ENCODE measurements around the gene GPC3.
"Not testable (repeated sequence)": the region's sequence is repeated elsewhere in the genome, so short reads cannot be mapped to it uniquely, and the experiment has no call there.

GPC3 gene

DNA sequence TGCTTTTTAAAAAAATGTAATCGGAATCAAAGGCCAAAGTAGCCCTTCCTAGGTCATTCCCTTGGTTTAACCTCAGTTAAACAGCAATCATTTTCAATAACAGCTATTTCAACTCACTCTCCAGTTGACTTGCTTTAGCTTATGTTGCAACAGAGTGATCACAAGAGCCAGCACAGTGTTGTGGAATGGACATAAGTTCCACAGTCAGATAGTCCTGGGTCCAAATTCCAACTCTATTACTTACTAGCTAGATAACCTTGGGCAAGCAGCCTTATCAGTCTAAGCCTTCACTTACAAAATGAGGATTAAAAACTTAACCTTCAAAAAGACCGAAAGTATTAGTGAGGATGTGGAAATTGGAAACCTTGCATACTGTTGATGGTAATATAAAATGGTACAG, 9.2 kb upstream of the GPC3 start:
- DNase-seq: no peak

DNA sequence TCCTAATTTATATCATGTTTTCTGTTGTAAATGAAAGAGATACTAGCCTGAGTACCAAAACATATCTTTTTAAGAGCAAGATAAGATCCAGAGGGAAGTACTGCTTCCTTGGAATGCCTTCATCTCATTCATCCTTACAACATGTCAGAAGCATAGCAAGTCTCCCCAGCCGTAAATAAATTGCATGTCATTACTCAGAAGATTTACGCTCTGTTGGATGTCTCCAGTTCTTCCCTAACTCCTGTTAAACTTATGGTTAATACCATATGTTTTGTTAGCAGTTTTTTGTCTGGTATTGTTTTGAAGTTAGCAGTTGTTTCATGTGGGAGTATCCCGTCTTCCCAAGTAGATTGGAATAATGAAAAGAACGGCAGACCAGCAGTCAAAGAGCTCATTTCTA, 7.5 kb upstream of the GPC3 start:
- DNase-seq: no peak

GRCh38 chrX:133991814-133992213, 6.4 kb upstream of the GPC3 start:
- DNase-seq: no peak

- DNase-seq: not testable (repeated sequence)
Observed at GRCh38 chrX:133991057-133991456, 5.7 kb upstream of the GPC3 start.

DNA sequence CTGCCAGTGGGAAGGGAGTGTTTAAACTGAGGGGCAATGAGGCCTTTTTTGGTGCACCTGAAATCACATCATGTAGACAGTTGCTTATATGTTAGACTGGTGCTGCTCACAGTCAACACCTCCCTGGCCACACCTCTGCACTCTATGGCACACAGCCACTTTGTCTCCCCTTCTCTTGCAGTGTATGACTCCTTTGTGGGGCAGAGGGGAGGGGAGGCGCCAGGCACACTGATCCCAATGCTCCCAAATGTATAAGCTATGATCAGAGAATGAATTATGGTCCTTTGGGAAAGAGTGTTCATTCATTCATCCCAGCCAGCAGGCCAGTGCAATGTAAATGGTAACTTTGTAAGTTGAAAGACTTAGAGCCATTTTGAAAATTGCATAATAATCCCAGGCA, 4.6 kb upstream of the GPC3 start:
- DNase-seq: no peak

DNA sequence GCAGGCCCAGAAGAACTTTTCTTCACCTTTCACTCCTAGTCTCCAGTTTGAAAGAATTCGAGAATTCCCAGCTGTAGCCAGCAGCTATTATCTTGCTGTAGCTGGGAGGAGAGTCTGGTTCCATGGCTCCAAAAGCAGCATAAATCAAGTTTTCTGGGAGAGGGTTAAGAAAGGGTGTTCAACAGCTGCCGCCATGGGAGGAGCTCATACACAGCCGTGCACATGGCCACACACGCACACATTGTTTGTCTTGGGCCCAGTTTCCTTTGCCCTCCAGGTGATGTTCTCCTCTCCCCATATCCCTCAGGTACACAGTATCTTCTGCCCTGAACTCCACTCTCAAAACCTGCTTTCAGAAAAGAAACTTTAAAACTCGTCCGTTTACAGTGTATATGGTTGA, 4.1 kb upstream of the GPC3 start:
- no peak for DNase-seq

- no peak for DNase-seq
Observed at GRCh38 chrX:133988010-133988409, 2.6 kb upstream of the GPC3 start.

DNA sequence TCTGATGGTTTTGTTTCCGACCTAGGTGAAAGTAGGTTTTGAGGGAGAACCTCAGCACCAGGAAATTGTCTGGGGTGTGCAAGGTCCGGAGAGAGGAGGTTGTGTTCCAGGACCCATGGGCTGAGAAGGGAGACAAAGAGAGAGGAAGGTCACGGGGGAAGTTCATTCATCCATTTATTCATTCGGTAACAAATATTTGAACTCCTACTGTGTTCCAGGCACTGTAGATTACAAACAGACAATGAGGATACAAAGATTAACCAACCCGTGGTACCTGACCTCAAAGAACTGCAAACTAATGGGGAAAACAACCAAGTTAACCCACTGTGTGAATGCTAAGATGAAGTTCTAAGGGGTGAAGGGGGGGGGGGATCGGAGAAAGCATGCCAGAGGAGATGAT, 1.8 kb upstream of the GPC3 start:
- no peak for DNase-seq

- no peak for DNase-seq
Observed at GRCh38 chrX:133985967-133986683, 731 bp upstream of the GPC3 start.

DNA sequence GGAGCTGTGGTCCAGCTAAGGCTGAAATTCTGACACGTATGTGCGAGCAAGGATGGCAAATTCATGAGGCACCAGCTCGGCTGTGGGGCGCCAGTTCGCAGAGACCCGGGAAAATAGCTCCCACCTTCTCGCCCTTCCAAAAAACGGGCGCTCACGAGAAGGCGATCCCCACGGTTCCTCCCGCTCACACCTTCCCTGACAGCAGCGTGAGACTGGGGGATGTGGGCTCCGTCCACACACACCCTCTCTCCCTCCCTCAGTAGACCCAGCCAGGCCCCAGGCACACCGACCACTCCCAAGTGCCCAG, 584 bp downstream of the GPC3 start:
- no peak for DNase-seq

DNA sequence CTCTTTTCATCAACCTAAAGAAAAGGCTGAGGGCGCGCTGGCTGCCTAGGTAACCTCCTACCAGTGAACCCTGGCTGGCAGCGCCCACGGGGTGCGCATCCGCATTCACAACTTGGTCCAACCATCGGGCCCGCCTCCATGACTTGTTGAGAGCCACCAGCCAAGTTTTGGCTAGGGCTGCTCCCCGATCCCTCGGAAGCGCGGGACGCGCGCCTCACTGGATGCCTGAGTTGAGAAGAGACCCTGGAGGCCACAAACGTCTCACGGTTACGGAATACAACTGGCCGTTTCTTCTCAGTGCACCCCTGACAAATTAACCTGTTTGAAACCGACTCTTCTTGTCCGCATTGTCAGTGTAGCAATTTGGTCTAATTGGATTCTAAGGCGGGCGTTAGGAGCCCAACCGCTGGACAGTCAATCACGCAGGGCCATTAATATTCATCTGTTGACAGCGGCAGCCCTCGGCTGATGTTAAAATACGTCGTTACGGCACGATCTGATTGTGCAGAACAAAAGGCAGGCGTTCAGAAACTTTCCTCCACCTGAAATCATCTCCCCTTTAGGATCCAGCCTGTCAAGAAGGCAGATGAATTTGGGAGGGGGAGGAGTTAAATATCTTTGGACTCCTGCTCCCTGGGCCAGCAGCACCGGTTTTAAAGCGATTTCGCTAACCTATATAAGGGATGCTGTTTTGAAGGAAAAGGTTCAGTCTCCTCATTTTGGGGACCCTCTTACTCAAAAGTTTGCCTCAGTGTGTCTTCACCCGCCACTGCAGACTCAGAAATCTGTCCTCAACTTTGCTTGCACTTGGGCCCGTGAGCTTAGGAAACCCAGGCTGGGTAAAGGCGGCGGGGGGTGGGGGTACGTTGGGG, 1.2 kb downstream of the GPC3 start:
- DNase-seq: no peak

DNA sequence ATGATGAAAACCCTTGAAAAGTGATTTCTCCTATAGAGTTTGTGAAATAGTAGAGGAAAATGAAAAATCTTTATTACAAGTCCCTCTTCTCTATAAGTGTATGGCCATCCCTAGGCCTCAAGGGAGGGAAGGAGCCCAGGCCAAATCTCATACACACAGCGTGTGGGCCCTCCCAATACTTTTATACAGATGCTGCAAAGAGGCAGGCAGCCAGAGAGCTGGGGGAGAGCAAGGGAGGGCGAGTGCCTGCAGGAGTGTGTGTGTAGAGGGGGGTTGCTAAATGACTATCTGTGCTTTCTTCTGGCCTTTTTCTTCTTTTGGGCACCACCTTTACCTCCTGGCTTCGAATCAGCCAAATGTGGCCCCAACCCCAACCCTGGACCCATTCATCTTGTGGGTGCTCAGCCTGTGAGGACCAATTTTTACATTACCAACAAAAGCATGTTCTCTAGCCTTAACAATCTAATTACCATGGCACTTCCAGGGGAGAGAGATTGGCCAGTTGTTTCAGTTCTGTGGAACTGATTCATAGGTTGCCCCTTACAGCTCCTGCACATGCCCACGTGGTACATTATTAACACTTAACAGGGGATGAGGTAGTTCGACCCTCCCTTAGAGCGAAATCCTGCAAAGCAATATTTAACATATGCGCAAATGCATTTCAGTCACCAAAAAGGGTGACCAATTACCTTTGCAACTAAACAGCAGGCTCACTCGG, 2.0 kb downstream of the GPC3 start:
- no peak for DNase-seq

DNA sequence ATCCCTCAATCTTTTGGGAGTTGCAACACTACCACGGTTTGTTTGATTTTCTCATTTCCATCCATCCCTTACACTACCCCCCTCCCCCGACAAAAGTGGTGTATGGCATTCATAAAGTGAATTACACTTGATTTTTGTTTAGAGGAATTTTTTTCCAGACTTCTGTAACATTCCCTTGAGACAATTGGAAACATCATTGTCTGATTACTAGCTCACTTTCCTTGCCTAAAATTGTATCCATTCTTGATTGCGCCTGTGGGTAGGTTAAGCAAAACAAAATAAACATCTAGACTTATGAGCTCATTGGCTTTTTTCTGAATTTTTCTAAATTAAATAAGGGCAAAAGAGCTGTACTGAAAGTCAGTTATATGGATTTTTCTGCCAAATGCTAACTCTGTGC, 3.5 kb downstream of the GPC3 start:
- DNase-seq: no peak

DNA sequence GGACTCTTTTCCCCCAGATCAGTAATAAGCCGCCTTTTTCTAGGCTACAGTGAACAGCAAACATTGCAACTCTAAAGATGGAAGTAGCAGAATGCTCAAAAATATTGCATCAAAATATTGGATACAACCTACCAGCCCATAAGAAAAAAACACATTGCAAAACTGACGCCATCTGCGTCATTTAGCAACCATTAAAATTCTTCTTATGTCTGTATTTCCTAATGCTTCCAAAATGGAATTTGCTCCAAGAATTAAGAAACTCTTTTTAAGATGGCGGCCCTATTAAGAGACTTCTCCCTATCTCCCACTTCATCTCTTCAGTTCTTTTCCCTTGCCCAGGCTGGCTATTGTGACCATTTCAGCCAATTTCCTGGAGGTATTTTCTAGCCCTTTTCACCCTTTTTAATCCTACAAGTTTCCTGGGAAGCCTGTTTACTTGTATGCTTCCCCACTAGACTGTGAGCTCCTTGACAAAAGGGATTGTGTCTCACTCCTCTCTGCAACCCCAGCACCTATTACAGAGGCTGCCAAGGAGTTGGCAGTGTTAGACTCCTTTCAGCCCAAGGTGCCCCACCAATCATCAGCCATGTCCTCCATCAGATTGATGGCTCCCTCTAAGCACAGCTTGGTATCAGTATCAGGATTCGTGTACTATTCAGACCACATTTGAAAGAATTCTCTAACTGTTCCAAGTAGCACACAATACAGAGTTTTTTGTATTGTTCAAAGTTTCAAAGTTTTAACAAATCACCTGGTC, 4.4 kb downstream of the GPC3 start:
- DNase-seq: no peak

DNA sequence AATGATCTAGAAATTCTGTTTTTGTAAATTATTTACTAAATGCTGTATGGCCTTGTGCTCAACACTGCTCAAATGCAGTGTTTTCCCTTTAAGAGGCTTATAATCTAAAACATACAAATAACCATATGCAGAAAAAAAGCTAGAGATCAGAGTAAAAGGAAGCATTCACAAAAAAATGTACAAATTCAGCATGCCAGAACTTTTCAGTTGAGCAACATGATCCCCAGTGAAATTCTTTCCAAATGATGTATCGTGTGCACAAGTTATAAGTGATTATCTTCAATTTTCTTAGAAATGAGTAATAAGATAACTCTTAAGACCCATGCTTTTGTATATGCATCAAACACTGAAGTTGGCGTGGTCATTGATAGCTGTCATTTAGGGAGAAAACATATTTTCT, 5.0 kb downstream of the GPC3 start:
- no peak for DNase-seq

DNA sequence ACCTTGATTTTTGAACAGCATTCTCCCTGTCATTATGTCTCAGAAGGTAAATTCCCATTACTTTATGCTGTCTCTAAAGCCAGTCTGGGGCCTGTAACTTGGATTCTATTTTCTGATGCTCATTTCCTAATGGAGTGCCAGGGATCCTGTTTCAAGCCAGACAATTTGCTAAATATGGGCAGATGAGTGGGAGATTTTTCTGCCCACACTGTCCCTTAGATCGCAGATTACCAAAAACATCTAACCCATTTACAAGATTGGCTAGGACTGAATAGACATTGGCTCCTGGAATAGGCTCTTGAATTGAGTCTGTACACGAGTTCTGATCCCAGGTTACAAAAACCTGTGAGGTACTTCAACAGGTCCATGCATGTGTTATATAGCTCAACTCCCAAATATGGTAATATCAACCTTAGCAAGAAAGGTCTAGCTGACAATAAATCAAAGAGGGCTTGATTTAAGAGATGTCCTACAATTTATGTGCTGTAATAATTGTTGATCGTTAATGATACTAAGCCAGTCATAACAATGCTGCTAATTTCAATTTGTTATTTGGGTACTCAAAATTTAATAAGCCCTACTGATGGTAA, 5.7 kb downstream of the GPC3 start:
- DNase-seq: no peak

DNA sequence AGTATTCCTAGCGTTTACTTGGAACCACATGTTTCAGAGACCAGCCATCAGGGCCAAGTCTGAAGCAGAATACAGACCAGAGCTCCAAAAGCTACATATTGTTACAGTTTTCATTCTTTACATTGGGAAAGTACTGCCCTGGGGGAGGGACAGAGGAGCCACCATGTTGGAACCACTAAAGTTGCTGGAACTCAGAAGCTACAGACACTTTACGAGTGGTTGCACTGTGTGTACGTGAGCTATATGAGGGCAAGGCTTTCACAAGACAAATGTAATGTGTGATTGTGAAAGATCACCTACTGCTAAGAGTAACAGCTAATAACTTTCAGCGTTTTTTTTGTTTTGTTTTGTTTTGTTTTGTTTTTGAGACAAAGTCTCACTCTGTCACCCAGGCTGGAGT, 11.7 kb downstream of the GPC3 start:
- no peak for DNase-seq

DNA sequence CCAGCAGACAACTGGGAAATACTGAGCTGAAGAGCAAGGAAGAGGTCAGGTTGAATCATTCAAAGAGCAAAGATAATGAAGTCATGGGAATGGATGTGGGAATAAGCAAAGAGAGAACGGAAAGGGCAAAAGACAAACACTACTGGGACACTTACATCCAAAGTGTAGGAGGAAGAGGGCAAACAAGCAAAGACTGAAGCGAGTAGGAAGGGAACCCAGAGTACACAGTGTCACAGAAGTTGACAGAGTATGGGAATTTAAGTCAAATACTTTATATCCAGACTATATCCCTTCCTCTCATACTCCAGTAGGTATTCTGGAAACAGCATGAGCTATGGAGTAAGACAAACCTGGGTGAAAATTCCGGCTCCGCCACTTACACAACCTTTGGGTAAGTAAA, 12.5 kb downstream of the GPC3 start:
- no peak for DNase-seq

- DNase-seq: no peak
Observed at GRCh38 chrX:133971586-133971985, 13.8 kb downstream of the GPC3 start.

DNA sequence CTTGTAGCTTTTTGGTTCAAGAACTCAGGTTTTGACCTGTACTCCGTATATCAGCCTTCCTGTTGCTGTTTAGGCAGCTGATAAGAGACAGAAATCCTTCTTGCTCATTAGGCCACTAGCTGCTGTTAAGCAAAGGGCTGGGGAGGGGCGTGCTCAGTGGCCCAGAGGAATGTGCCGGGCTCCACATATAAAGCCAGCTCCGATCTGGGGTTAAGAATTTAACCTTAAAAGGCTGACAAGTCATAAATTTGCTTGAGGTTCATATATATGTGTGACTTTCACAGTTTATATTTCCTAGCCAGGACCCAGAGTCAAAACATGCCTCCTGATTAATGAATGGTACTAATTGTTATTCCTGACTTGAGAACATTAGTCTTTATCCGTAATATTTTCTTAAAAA, 15.3 kb downstream of the GPC3 start:
- no peak for DNase-seq

DNA sequence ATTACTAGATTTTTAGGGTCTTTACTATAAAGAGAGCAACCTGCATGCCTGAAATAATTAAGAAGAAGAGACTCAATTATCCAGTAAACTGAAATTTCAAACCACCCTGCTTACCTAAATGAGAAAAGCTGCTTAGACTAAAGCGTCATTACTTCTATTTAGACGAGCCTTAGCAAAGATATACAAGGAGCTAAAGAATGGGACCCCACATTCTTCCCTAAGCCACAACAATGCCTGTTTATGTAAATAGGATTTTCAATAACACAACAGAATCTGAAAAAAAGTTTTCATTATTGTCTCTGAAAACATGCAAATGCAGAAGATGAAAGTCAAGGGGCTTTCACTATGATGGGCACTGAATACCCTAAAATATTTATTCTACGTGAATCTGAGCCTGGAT, 16.2 kb downstream of the GPC3 start:
- DNase-seq: no peak

- no peak for DNase-seq
Observed at GRCh38 chrX:133968109-133968508, 17.3 kb downstream of the GPC3 start.

- no peak for DNase-seq
Observed at GRCh38 chrX:133966199-133966598, 19.2 kb downstream of the GPC3 start.

Data from activated CD8-positive, alpha-beta memory T cell treated with anti-CD3 and anti-CD28 coated beads, Interleukin-2, amount 50 U/mL, for 48 hours (primary cell).